MM.1S (cell line): ENCODE results near the gene RGS7.
"Not testable (repeated sequence)": the region's sequence is repeated elsewhere in the genome, so short reads cannot be mapped to it uniquely, and the experiment has no call there.

ENCODE experiments used
- DNase-seq: peaks from one replicate; pipeline ENCODE4 v3.0.0-alpha.2; 2015
- H2AFZ ChIP-seq: fragments of 300-600 bp; sonication (generic); 2 replicates; pipeline ENCODE4 v1.6.0; 2016; ENCODE audit warnings: antibody characterized with exemption, low read length
- H3F3A ChIP-seq: fragments of 300-600 bp; sonication (generic); 2 replicates; pipeline ENCODE4 v1.6.1; 2016; ENCODE audit warnings: mild to moderate bottlenecking, antibody characterized with exemption, low read length, moderate library complexity, mixed read lengths; ENCODE audit not compliant: insufficient read depth
- H3K27ac ChIP-seq: fragments of 300-600 bp; sonication (generic); 2 replicates; pipeline ENCODE4 v1.5.1; 2016; ENCODE audit warnings: mild to moderate bottlenecking, low read length
- H3K27me3 ChIP-seq: fragments of 300-600 bp; sonication (generic); replicated peaks from 2 replicates; pipeline ENCODE4 v1.6.0; 2016; ENCODE audit warnings: low read length; ENCODE audit not compliant: insufficient read depth
- H3K36me3 ChIP-seq: fragments of 300-600 bp; sonication (generic); replicated peaks from 2 replicates; pipeline ENCODE4 v1.6.1; 2016; ENCODE audit warnings: mild to moderate bottlenecking, low read length, mixed read lengths; ENCODE audit not compliant: insufficient read depth
- H3K4me1 ChIP-seq: fragments of 300-600 bp; sonication (generic); 2 replicates; pipeline ENCODE4 v1.6.1; 2016; ENCODE audit warnings: low read length, mixed read lengths
- H3K4me2 ChIP-seq: fragments of 300-600 bp; sonication (generic); 2 replicates; pipeline ENCODE4 v1.6.0; 2016; ENCODE audit warnings: low read depth, low read length
- H3K4me3 ChIP-seq: fragments of 300-600 bp; sonication (generic); 2 replicates; pipeline ENCODE4 v1.5.1; 2016; ENCODE audit warnings: low read length, mixed read lengths
- H3K79me2 ChIP-seq: fragments of 300-600 bp; sonication (generic); 2 replicates; pipeline ENCODE4 v1.6.1; 2016; ENCODE audit warnings: mixed run types, low read length, mixed read lengths
- H3K9ac ChIP-seq: fragments of 300-600 bp; sonication (generic); 2 replicates; pipeline ENCODE4 v1.6.1; 2016; ENCODE audit warnings: low read length, mixed read lengths
- H3K9me2 ChIP-seq: fragments of 300-600 bp; sonication (generic); replicated peaks from 2 replicates; pipeline ENCODE4 v1.6.1; 2016; ENCODE audit warnings: mild to moderate bottlenecking, low read length, mixed read lengths; ENCODE audit not compliant: insufficient read depth
- H3K9me3 ChIP-seq: fragments of 300-600 bp; sonication (generic); replicated peaks from 2 replicates; pipeline ENCODE4 v1.6.1; 2016; ENCODE audit warnings: mild to moderate bottlenecking, low read length, mixed read lengths; ENCODE audit not compliant: insufficient read depth
- H4K20me1 ChIP-seq: fragments of 300-600 bp; sonication (generic); 2 replicates; pipeline ENCODE4 v1.6.1; 2016; ENCODE audit warnings: mild to moderate bottlenecking, low read length, moderate library complexity, mixed read lengths; ENCODE audit not compliant: insufficient read depth
- EZH2 ChIP-seq: fragments of 300-600 bp; sonication (generic); optimal IDR thresholded peaks from 2 replicates; pipeline ENCODE3; 2017; ENCODE audit warnings: low read depth, mild to moderate bottlenecking, antibody characterized with exemption, low read length, mixed read lengths
- EZH2phosphoT487 ChIP-seq: fragments of 300-600 bp; sonication (generic); IDR thresholded peaks from 2 replicates; pipeline ENCODE4 v1.6.1; 2018; ENCODE audit warnings: antibody characterized with exemption, low read length
- TF ChIP-seq, protein P1 (sequence below): fragments of 300-600 bp; sonication (generic); IDR thresholded peaks from 2 replicates; pipeline ENCODE4 v1.5.1; 2016; ENCODE audit warnings: antibody characterized with exemption, low read length, mixed read lengths

Gene RGS7

GRCh38 chr1:241299347-241299746, 57.7 kb downstream of the RGS7 start:
- no peak overlapping the region for H3K9ac ChIP-seq
- no peaks in the 10 kb centered on the region for H3K4me1 ChIP-seq
- H3K4me2 ChIP-seq: no peak overlapping the region
- H3K4me3 ChIP-seq: no peak overlapping the region
- H3K36me3 ChIP-seq: no peaks in the 10 kb centered on the region
- TF ChIP-seq, protein P1, sequence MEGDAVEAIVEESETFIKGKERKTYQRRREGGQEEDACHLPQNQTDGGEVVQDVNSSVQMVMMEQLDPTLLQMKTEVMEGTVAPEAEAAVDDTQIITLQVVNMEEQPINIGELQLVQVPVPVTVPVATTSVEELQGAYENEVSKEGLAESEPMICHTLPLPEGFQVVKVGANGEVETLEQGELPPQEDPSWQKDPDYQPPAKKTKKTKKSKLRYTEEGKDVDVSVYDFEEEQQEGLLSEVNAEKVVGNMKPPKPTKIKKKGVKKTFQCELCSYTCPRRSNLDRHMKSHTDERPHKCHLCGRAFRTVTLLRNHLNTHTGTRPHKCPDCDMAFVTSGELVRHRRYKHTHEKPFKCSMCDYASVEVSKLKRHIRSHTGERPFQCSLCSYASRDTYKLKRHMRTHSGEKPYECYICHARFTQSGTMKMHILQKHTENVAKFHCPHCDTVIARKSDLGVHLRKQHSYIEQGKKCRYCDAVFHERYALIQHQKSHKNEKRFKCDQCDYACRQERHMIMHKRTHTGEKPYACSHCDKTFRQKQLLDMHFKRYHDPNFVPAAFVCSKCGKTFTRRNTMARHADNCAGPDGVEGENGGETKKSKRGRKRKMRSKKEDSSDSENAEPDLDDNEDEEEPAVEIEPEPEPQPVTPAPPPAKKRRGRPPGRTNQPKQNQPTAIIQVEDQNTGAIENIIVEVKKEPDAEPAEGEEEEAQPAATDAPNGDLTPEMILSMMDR: no peak
- H2AFZ ChIP-seq: no peak overlapping the region
- H4K20me1 ChIP-seq: no peaks in the 10 kb centered on the region
- no peak overlapping the region for H3K27ac ChIP-seq
- H3K9me3 ChIP-seq: no peaks in the 10 kb centered on the region
- H3F3A ChIP-seq: no peaks in the 10 kb centered on the region
- H3K27me3 ChIP-seq: no peaks in the 10 kb centered on the region
- no peaks in the 10 kb centered on the region for H3K79me2 ChIP-seq
- no peaks in the 10 kb centered on the region; the same call in 1 of the 2 replicates for H3K9me2 ChIP-seq
- DNase-seq: no peak

GRCh38 chr1:241292973-241293372, 64.0 kb downstream of the RGS7 start:
- TF ChIP-seq EZH2phosphoT487: no peak
- TF ChIP-seq, protein P1: no peak
- no peak for TF ChIP-seq EZH2
- Histone ChIP-seq H3K9me2 (no peaks in the 10 kb centered on the region), H2AFZ (no peak overlapping the region), H3K9me3 (no peaks in the 10 kb centered on the region), H3K4me3 (no peak overlapping the region), H3K79me2 (no peaks in the 10 kb centered on the region), H3K36me3 (no peaks in the 10 kb centered on the region), H3K27me3 (no peaks in the 10 kb centered on the region), H3K4me1 (no peaks in the 10 kb centered on the region), H3F3A (no peaks in the 10 kb centered on the region), H3K9ac (no peak overlapping the region), H3K27ac (no peak overlapping the region), H4K20me1 (no peaks in the 10 kb centered on the region), H3K4me2 (no peak overlapping the region)
- no peak for DNase-seq

DNA sequence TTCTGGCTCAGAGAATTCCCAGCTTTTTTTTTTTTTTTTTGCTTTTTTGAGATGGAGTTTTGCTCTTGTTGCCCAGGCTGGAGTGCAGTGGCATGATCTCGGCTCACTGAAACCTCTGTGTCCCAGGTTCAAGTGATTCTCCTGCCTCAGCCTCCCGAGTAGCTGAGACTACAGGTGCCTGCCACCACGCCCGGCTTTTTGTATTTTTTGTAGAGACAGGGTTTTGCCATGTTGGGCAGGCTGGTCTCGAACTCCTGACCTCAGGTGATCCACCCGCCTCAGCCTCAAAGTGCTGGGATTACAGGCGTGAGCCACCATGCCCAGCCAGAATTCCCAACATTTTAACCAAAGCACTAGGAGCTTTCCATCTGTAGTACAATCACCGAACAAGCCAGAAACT, 65.5 kb downstream of the RGS7 start:
- not testable (repeated sequence) for H3F3A ChIP-seq, H3K79me2 ChIP-seq, DNase-seq, H3K4me2 ChIP-seq, H3K4me1 ChIP-seq, H3K9me2 ChIP-seq, H3K36me3 ChIP-seq, H3K9me3 ChIP-seq, H3K27me3 ChIP-seq, H3K27ac ChIP-seq, H3K9ac ChIP-seq, H2AFZ ChIP-seq, H3K4me3 ChIP-seq, H4K20me1 ChIP-seq

GRCh38 chr1:241286486-241286885, 70.5 kb downstream of the RGS7 start:
- TF ChIP-seq, protein P1: no peak
- TF ChIP-seq EZH2phosphoT487: no peak
- TF ChIP-seq EZH2: no peak
- Histone ChIP-seq H3K27me3 (no peaks in the 10 kb centered on the region), H3K4me1 (no peaks in the 10 kb centered on the region), H3K4me3 (no peak overlapping the region), H2AFZ (no peak overlapping the region), H4K20me1 (no peaks in the 10 kb centered on the region), H3K9me2 (no peaks in the 10 kb centered on the region), H3K79me2 (no peaks in the 10 kb centered on the region), H3K4me2 (no peak overlapping the region), H3K9ac (no peak overlapping the region), H3F3A (no peaks in the 10 kb centered on the region), H3K36me3 (no peaks in the 10 kb centered on the region), H3K9me3 (no peaks in the 10 kb centered on the region), H3K27ac (no peak overlapping the region)
- no peak for DNase-seq
